Neural crest cell (in vitro differentiated cells): ENCODE results near the gene CBFA2T2. TPM values are rescaled to one million over a fixed set of nuclear protein-coding genes. Genes with fewer than 3 reads are reported as not detected.

ENCODE experiments used
- DNase-seq: peaks from one replicate; pipeline ENCODE4 v3.0.0; 2021; ENCODE audit warnings: low read depth, mixed read lengths, low spot score
- H3K27ac Mint-ChIP-seq: one replicate; pipeline ENCODE4 v1.8.0; 2021; ENCODE audit warnings: mild to moderate bottlenecking, mixed read lengths; ENCODE audit not compliant: unreplicated experiment
- H3K27me3 Mint-ChIP-seq: 2 replicates; pipeline ENCODE4 v1.8.0; 2021; ENCODE audit warnings: low read depth, mild to moderate bottlenecking, mixed read lengths
- H3K36me3 Mint-ChIP-seq: 2 replicates; pipeline ENCODE4 v1.8.0; 2021; ENCODE audit warnings: low read depth, mild to moderate bottlenecking, mixed read lengths
- H3K4me1 Mint-ChIP-seq: 2 replicates; pipeline ENCODE4 v1.8.0; 2021; ENCODE audit warnings: mixed read lengths
- H3K4me3 Mint-ChIP-seq: one replicate; pipeline ENCODE4 v1.8.0; 2021; ENCODE audit warnings: mild to moderate bottlenecking, mixed read lengths
- H3K9me3 Mint-ChIP-seq: 2 replicates; pipeline ENCODE4 v1.8.0; 2021; ENCODE audit warnings: mixed read lengths
- total RNA-seq: library from RNA; stranded (reverse); gene quantifications from 2 replicates; pipeline ENCODE4 v1.2.1, GENCODE V29; 2021
- TF ChIP-seq, protein P1 (sequence below): fragments of 200-600 bp; sonication (generic); conservative IDR thresholded peaks from 2 replicates; pipeline ENCODE4 v1.5.0; 2021; ENCODE audit warnings: antibody characterized with exemption, mild to moderate bottlenecking

Gene CBFA2T2
- total RNA-seq, 1 donor from 2014 or later: 36.5 TPM

GRCh38 chr20:33611106-33611505 is 121.2 kb downstream of the CBFA2T2 start:
- Mint-ChIP-seq H3K27ac (no peak overlapping the region), H3K36me3 (no peaks in the 10 kb centered on the region), H3K4me3 (no peak overlapping the region), H3K27me3 (no peaks in the 10 kb centered on the region), H3K4me1 (peaks cover 6% of the 10 kb centered on the region), H3K9me3 (no peaks in the 10 kb centered on the region)
- DNase-seq: no peak
- TF ChIP-seq, protein P1, sequence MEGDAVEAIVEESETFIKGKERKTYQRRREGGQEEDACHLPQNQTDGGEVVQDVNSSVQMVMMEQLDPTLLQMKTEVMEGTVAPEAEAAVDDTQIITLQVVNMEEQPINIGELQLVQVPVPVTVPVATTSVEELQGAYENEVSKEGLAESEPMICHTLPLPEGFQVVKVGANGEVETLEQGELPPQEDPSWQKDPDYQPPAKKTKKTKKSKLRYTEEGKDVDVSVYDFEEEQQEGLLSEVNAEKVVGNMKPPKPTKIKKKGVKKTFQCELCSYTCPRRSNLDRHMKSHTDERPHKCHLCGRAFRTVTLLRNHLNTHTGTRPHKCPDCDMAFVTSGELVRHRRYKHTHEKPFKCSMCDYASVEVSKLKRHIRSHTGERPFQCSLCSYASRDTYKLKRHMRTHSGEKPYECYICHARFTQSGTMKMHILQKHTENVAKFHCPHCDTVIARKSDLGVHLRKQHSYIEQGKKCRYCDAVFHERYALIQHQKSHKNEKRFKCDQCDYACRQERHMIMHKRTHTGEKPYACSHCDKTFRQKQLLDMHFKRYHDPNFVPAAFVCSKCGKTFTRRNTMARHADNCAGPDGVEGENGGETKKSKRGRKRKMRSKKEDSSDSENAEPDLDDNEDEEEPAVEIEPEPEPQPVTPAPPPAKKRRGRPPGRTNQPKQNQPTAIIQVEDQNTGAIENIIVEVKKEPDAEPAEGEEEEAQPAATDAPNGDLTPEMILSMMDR: no peak

- Mint-ChIP-seq H3K4me3 (no peak overlapping the region), H3K27ac (no peak overlapping the region), H3K9me3 (no peaks in the 10 kb centered on the region), H3K36me3 (no peaks in the 10 kb centered on the region), H3K27me3 (no peaks in the 10 kb centered on the region), H3K4me1 (no peaks in the 10 kb centered on the region)
- DNase-seq: no peak
- TF ChIP-seq, protein P1: no peak
Measured at GRCh38 chr20:33612001-33612400, 122.1 kb downstream of the CBFA2T2 start.

- Mint-ChIP-seq H3K27me3 (no peaks in the 10 kb centered on the region), H3K9me3 (no peaks in the 10 kb centered on the region), H3K4me3 (no peak overlapping the region), H3K27ac (no peak overlapping the region), H3K4me1 (no peaks in the 10 kb centered on the region), H3K36me3 (peaks cover 13% of the 10 kb centered on the region)
- TF ChIP-seq, protein P1: no peak
- no peak for DNase-seq
Measured at GRCh38 chr20:33621717-33622400, 132.0 kb downstream of the CBFA2T2 start.

GRCh38 chr20:33622705-33623365 is 132.9 kb downstream of the CBFA2T2 start:
- DNase-seq: no peak
- no peaks in the 10 kb centered on the region for H3K9me3 Mint-ChIP-seq
- H3K4me3 Mint-ChIP-seq: no peak overlapping the region
- H3K4me1 Mint-ChIP-seq: no peaks in the 10 kb centered on the region
- no peaks in the 10 kb centered on the region for H3K27me3 Mint-ChIP-seq
- TF ChIP-seq, protein P1: no peak
- H3K27ac Mint-ChIP-seq: no peak overlapping the region
- peaks cover 15% of the 10 kb centered on the region for H3K36me3 Mint-ChIP-seq

GRCh38 chr20:33624399-33624798 is 134.5 kb downstream of the CBFA2T2 start:
- H3K4me1 Mint-ChIP-seq: no peaks in the 10 kb centered on the region
- no peak overlapping the region for H3K27ac Mint-ChIP-seq
- no peak overlapping the region for H3K4me3 Mint-ChIP-seq
- peaks cover 19% of the 10 kb centered on the region for H3K36me3 Mint-ChIP-seq
- H3K27me3 Mint-ChIP-seq: no peaks in the 10 kb centered on the region
- DNase-seq: no peak
- TF ChIP-seq, protein P1: no peak
- no peaks in the 10 kb centered on the region for H3K9me3 Mint-ChIP-seq
